ENCODE data around the gene MIEN1. TPM values are rescaled to one million over a fixed set of nuclear protein-coding genes. Genes with fewer than 3 reads are reported as not detected.

The MIEN1 gene
- total and polyA plus RNA-seq, 2 of the 13 experiments (the other 11 are each of a cell fraction or from before 2014, with no cell fraction given), result 40.6 to 56.6 TPM

DNA sequence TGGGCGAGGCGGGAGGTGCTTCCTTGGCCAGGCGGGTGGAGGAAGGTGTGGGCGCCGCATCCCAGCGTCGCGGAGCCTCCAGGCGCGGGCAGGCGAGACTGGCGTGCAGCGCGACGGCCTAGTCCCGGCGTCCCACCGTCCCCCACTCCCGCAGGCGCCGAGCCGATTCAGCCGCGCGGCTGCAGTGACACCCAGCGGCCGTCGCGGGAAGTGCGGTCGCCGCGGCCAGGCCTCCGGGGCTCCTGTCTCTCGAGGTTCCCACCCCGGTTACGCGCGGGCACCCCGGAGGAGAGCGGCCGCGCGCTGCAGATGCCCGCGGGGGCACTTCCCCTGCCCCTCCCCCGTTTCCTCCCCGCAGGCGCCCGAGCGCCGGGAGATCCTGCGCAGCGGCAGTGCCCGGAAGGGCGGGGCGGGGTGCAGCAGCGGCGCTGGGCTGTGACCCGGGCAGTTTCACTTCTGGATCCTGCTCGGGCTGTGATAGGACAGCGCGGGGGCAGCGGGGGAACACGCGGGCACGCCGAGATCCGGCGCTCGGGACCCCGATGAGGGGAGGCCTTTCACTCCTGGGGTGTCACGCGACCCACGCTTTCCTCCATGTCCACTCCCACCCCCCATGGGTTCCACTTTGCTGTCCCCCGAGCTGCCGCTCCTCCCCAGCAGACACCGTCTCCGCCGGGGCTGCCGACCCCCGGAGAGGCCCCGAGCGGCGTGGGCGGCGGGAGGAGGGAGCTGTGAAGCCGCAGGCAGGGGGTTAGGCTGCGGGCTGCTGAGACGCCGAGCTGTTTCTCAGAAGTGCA lies 24.0 kb upstream of the MIEN1 start (continued):
- peak; percentile 69; the same call in 1 of the 2 replicates for TF ChIP-seq HINFP (CRISPR knock-in tag; IDR thresholded peaks at IDR 0.05; ENCODE audit: low read depth)
- no peak for TF ChIP-seq FOXP1 (IDR thresholded peaks at IDR 0.05)
- TF ChIP-seq FOXP1 (CRISPR knock-in tag; IDR thresholded peaks at IDR 0.05), result peak; percentile 17
- peak; percentile 70 for TF ChIP-seq ZBTB20 (CRISPR knock-in tag; IDR thresholded peaks at IDR 0.05; ENCODE audit: borderline replicate concordance, low read depth)
- peak; percentile 59; the same call in 1 of the 2 replicates for TF ChIP-seq ZNF460 (CRISPR knock-in tag; IDR thresholded peaks at IDR 0.05; ENCODE audit: borderline replicate concordance)
- TF ChIP-seq ZNF691 (CRISPR knock-in tag; IDR thresholded peaks at IDR 0.05; ENCODE audit: borderline replicate concordance, low read depth), result no peak; the same call in none of the 2 replicates
- no peak for TF ChIP-seq DNMT3B (CRISPR knock-in tag; conservative IDR thresholded peaks at IDR 0.05)
- TF ChIP-seq MYNN (CRISPR knock-in tag; IDR thresholded peaks at IDR 0.05; ENCODE audit: low read depth), result no peak
- TF ChIP-seq ZNF549 (CRISPR knock-in tag; IDR thresholded peaks at IDR 0.05), result peak; percentile 51; the same call in 1 of the 2 replicates
- no peak for TF ChIP-seq ATF1 (CRISPR knock-in tag; IDR thresholded peaks at IDR 0.05)
- TF ChIP-seq ZC3H13 (CRISPR knock-in tag; IDR thresholded peaks at IDR 0.05), result peak; percentile 75
- TF ChIP-seq ZNF253 (CRISPR knock-in tag; IDR thresholded peaks at IDR 0.05; ENCODE audit: borderline replicate concordance), result no peak; the same call in 1 of the 2 replicates
- TF ChIP-seq MIER3 (CRISPR knock-in tag; IDR thresholded peaks at IDR 0.05; ENCODE audit: borderline replicate concordance), result peak; percentile 27; the same call in 1 of the 2 replicates
- TF ChIP-seq POLR2G (IDR thresholded peaks at IDR 0.05; ENCODE audit: low read depth, low read length), result peak; percentile 76
- TF ChIP-seq ZNF672 (CRISPR knock-in tag; IDR thresholded peaks at IDR 0.05), result no peak
- peak; percentile 86 for TF ChIP-seq TFDP1 (CRISPR knock-in tag; IDR thresholded peaks at IDR 0.05; ENCODE audit: borderline replicate concordance)
- no peak for TF ChIP-seq MTA3 (CRISPR knock-in tag; IDR thresholded peaks at IDR 0.05)
- peak; percentile 63; the same call in 1 of the 2 replicates for TF ChIP-seq WIZ (CRISPR knock-in tag; IDR thresholded peaks at IDR 0.05)
- no peak for TF ChIP-seq GATA4 (IDR thresholded peaks at IDR 0.05; ENCODE audit: borderline replicate concordance, low read depth)
- peak; percentile 6; the same call in 1 of the 2 replicates for TF ChIP-seq ZNF446 (CRISPR knock-in tag; IDR thresholded peaks at IDR 0.05)
- no peak for TF ChIP-seq ZNF3 (CRISPR knock-in tag; IDR thresholded peaks at IDR 0.05)
- TF ChIP-seq ZBTB46 (CRISPR knock-in tag; IDR thresholded peaks at IDR 0.05; ENCODE audit: borderline replicate concordance), result peak; percentile 92; the same call in 1 of the 2 replicates
- peak; percentile 91; the same call in 1 of the 2 replicates for TF ChIP-seq ZNF569 (CRISPR knock-in tag; IDR thresholded peaks at IDR 0.05; ENCODE audit: borderline replicate concordance)
- TF ChIP-seq MEIS2 (CRISPR knock-in tag; IDR thresholded peaks at IDR 0.05), result no peak; the same call in 1 of the 2 replicates
- TF ChIP-seq FOXC1 (CRISPR knock-in tag; IDR thresholded peaks at IDR 0.05; ENCODE audit: borderline replicate concordance), result no peak; the same call in none of the 2 replicates
- no peak; the same call in 1 of the 2 replicates for TF ChIP-seq NFATC3 (CRISPR knock-in tag; IDR thresholded peaks at IDR 0.05)

Data from HepG2 (cell line).